Suppressor macrophage treated with lipopolysaccharide for 4 hours (primary cell): Measurements from ENCODE around the gene MUCL3.
"Not testable (repeated sequence)": the region's sequence is repeated elsewhere in the genome, so short reads cannot be mapped to it uniquely, and the experiment has no call there.

Source experiments
- DNase-seq: peaks from one replicate; pipeline ENCODE4 v3.0.0-alpha.2; 2020

MUCL3 gene

GRCh38 chr6:30914076-30914853 lies 26.5 kb upstream of the MUCL3 start, which contains the start of gene VARS2:
Gene VARS2, plus strand, starts transcription at chr6:30914238. Its CDS starts 599 bp downstream, at chr6:30914837.
- peak; percentile 95 for DNase-seq

- DNase-seq: no peak
Measured at GRCh38 chr6:30914854-30915590, 25.8 kb upstream of the MUCL3 start.

DNA sequence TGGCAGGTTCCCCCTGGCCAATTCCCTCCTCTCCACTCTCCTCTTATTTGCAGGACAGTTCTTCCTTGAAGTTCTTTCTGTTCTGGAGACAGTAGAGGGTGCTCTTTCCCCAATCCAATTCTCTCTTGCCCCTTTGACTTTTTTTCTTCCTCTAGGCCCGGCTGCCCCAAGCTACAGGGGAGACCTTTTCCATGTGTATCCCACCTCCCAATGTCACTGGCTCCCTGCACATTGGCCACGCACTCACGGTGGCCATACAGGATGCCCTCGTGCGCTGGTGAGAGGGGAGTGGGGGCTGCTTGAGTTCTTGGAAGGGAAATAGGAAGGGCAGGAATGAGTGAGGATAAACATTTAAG lies 25.2 kb upstream of the MUCL3 start:
- DNase-seq: peak; percentile 74

DNA sequence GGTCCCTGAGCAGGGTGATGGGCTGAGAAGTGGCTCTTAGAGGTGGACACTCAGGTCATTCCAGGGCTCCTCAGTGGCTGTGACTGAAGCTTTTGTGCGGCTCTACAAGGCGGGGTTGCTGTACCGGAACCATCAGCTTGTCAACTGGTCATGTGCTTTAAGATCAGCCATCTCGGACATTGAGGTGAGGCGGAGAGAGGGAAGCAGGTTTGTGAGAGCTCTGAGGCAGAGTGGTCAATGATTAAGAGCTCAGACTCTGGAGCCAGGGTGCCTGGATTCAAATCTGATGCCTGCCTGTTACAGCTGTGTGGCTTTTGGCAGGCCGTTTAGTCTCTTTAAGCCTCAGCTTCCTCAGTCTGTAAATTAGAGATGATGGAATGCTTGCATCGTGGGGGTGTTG lies 23.7 kb upstream of the MUCL3 start:
- no peak for DNase-seq

DNA sequence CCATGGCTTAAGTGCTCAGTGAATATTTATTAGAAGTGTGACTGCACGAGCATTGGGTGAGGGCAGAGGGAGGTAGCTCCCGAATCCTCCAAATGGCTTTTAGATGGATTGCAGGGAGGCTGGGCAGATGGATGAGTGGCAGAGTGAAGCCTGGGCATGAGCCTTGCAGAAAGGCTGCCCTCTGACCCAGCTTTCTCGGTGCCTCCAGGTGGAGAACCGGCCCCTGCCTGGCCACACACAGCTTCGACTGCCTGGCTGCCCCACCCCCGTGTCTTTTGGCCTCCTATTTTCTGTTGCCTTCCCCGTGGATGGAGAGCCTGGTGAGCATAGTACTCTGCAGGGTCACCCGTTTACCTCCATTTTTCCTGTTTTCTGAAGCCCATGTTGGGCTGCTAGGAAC lies 23.3 kb upstream of the MUCL3 start:
- no peak for DNase-seq

- DNase-seq: no peak
Measured at GRCh38 chr6:30918670-30919069, 22.1 kb upstream of the MUCL3 start.

- DNase-seq: no peak
Measured at GRCh38 chr6:30922447-30922852, 18.3 kb upstream of the MUCL3 start.

- not testable (repeated sequence) for DNase-seq
Measured at GRCh38 chr6:30924040-30924627, 16.6 kb upstream of the MUCL3 start.

DNA sequence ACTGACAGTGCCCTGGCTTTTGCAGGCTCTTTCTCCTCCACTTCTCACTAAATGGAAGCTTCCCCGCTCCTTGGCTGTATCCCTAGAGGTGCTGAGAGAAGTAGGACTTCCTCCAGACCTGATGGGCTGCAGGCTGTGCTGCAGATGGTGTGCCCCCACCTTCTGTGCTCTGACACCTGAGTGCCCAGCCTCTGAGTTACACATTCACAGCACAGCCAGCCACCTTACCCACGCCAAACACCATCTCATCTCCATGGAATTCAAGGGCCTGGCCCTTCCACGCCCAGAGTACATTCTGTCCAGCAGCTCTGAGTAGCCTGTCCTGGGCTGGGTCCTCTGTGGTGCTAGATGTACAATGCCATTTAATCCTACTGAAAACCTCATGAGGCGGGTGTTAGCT lies 14.1 kb upstream of the MUCL3 start:
- no peak for DNase-seq

- DNase-seq: not testable (repeated sequence)
Measured at GRCh38 chr6:30927080-30927479, 13.7 kb upstream of the MUCL3 start.

DNA sequence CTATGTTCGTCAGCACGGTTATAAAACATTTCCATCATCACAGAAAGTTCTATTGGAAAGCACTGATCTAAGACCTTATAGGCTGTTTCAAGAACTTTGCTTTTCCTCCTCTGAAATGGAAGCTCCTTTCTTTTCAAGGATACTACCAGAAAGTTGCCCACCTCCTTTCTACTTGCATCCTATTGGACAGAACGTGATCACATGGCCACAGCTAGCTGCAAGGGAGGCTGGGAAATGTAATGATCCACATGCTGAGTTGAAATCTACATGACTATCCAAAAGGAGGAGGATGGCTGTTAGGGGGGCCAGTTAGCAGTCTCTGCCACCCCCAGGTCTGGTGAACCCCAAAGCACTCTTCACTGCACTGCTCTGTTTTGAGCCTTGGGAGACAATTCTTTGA lies 12.1 kb upstream of the MUCL3 start:
- DNase-seq: no peak

DNA sequence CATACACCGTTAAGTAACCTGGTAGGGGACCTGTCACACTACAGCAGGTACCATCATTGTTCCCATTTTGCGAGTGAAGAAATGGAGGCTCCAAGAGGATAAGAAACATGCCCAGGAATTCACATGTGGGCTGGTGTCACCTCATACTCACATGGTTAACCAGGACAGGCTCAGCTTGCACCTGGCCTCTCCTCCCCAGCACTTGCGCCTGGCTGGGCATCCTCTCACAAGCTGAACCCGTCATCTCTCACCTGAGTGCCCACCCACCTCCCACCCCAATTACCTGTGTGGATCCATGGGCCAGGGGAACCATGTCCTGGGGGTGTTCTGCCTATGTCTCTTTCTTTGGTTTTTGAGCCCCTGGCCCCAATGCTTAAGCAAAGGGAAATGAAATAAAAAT lies 10.3 kb upstream of the MUCL3 start:
- DNase-seq: no peak

GRCh38 chr6:30931272-30931671 lies 9.5 kb upstream of the MUCL3 start:
- no peak for DNase-seq

GRCh38 chr6:30931969-30932645 lies 8.7 kb upstream of the MUCL3 start, which contains the start of gene SFTA2:
Gene SFTA2, minus strand, starts transcription at chr6:30932170. Its CDS starts 74 bp downstream, at chr6:30932096.
- no peak for DNase-seq

GRCh38 chr6:30932665-30933365 lies 8.0 kb upstream of the MUCL3 start:
- no peak for DNase-seq

- DNase-seq: no peak
Measured at GRCh38 chr6:30935018-30935417, 5.8 kb upstream of the MUCL3 start.

DNA sequence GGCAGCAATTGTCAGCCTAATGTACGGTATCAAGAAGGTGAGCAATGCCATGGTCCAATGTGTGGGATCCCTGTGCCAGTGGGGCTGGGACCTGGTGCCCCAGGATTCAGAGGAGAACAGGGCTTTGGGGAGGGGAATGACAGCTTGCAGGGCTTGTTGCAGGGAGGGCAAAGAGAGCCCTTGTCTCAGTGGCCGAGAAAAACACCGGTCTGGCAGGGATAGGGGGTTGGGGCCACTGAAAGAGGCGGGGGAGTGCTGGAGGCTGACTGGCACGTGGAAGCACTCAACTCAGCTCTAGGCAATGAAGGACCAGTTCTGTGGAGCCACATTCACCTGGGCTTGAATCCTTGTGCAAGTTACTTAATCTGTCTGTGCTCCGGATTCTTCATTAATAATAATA lies 3.5 kb upstream of the MUCL3 start:
- DNase-seq: no peak

- DNase-seq: no peak
Measured at GRCh38 chr6:30938730-30939129, 2.0 kb upstream of the MUCL3 start.

DNA sequence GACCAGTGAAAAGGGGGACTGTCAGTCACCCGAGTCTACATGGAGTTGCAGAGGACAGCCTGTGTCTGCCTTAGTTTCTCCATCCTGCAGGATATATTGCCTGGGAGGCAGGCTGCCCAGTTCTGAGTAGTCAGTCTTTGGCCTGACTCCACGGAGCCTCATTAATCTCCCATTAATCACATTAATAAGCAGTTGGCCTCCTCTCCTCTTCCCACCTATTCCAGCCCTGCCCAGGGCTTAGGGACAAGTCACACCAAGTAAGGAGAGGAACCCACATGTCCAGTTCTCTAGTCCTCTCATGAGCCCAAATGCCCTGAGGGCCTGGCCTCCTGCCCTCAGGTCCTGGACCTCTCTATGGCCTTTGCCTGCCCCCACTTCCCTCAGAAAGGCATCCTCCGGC lies 1.3 kb upstream of the MUCL3 start:
- DNase-seq: no peak

- DNase-seq: peak; percentile 53
Measured at GRCh38 chr6:30942338-30943060, 1.7 kb downstream of the MUCL3 start.

GRCh38 chr6:30944051-30944450 lies 3.3 kb downstream of the MUCL3 start:
- no peak for DNase-seq

GRCh38 chr6:30945281-30945680 lies 4.5 kb downstream of the MUCL3 start:
- no peak for DNase-seq
